ENCODE measurements around the gene WDR20.
"Not testable (repeated sequence)": the region's sequence is repeated elsewhere in the genome, so short reads cannot be mapped to it uniquely, and the experiment has no call there.

WDR20 gene

GRCh38 chr14:102134021-102134420 is 5.7 kb upstream of the WDR20 start:
- not testable (repeated sequence) for DNase-seq

DNA sequence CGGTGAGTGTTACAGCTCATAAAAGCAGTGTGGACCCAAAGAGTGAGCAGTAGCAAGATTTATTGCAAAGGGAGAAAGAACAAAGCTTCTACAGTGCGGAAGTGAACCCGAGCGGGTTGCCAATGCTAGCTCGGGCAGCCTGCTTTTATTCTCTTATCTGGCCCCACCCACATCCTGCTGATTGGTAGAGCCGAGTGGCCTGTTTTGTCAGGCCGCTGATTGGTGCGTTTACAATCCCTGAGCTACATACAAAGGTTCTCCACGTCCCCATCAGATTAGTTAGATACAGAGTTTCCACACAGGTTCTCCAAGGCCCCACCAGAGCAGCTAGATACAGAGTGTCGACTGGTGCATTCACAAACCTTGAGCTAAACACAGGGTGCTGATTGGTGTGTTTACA is 5.0 kb upstream of the WDR20 start:
- DNase-seq, result not testable (repeated sequence)

GRCh38 chr14:102135456-102135855 is 4.2 kb upstream of the WDR20 start:
- not testable (repeated sequence) for DNase-seq

DNA sequence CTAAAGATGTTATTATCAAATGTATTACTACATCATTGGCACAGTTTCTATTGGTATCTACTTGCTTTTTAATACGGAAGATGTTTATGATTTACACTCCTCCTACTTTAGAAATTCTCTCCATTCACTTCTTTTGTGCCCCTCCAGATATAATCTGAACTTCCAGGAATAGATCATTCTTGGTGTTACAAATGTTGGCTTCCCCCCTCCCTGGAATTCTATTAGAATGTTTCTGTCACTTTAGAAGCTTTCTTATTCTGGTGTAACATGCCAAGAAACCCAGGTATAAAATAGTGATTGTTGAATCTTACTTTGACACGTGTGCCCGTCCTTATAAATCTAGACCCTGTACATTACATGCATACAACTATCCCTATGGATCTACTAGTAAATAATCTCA is 1.2 kb upstream of the WDR20 start:
- no peak for DNase-seq

DNA sequence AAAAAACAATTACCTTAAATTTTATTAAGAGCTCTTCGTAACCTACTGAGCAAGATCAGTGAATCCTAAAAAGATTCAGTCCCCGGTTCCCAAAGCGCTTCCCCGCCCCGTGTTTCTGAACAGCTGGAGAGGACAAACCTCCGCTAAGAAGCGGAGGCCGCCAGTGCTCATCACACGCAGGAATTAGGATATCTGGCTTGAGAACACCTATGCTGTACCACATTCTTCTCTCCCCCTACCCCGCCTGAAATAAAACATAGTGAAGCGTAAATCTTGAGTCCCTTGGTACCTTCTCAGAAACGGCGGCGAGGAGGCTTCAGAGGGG is 774 bp upstream of the WDR20 start:
- no peak for DNase-seq

DNA sequence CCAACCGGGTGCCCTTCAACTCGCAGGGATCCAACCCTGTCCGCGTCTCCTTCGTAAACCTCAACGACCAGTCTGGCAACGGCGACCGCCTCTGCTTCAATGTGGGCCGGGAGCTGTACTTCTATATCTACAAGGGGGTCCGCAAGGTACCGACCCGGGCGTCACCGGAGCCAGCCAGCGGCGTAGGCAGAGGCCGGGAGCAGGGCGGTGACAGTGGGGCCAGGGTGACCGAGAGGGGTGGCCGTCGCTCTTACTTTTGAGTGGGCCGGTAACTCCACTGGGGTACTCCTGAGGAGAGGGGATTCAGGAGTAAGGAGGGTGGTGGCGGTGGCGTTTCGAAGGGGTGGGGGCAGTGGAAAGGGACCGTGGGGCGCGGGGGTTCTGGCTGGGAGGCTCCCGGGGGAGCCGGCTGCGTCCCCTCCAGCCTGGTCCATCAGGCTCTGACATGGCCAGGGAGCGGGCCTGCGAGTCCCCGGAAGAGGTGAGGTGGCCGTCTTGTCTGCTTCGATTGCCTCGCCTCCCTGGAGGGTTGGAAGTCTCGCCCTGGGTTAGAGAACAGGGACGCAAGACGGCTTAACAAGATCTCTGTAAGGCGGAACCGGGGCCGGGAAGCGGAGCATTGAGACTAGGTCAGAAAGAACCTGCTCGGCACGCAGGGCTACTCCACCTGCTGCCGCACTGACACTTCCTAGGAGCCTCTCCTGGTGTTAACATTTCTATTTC is 491 bp downstream of the WDR20 start:
- DNase-seq, result peak; percentile 38

GRCh38 chr14:102140750-102141145 is 1.1 kb downstream of the WDR20 start:
- no peak for DNase-seq

DNA sequence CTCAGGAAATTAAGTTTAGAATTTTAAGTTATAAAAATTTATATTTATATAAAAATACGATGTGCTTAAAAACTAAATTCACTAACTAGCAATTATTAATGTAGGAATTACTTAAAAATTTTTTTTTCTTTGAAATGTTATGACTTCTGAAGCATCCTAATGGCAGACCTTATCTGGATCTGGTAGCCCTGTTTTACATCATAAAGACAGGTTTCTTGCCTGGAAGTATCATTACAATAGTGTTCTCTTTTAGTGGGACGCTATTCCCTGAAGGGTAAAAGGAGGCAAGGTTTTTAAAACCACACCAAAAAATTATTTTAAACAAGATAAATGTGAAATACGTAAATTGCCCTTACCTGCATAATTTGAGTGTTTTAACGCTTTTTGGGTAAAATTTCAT is 2.1 kb downstream of the WDR20 start:
- DNase-seq, result no peak

- DNase-seq, result no peak
Measured at GRCh38 chr14:102144914-102145313, 5.2 kb downstream of the WDR20 start.

GRCh38 chr14:102145395-102145794 is 5.7 kb downstream of the WDR20 start:
- no peak for DNase-seq

GRCh38 chr14:102146423-102146822 is 6.7 kb downstream of the WDR20 start:
- DNase-seq, result no peak

DNA sequence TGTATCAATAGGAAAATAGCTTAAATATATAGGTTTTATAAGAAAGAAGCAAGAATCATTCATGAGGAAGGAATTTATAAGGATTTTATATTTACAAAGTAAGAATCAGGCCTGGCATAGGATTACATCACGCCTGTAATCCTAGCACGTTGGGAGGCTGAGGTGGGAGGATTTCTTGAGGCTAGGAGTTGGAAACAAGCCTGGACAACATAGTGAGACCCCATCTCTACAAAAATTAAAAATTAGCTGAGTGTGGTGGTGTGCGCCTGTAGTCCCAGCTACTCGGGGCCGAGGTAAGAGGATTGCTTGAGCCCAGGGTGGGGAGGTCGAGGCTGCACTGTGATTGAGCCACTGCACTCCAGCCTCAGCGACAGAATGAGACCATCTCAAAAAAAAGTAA is 10.4 kb downstream of the WDR20 start:
- no peak for DNase-seq

DNA sequence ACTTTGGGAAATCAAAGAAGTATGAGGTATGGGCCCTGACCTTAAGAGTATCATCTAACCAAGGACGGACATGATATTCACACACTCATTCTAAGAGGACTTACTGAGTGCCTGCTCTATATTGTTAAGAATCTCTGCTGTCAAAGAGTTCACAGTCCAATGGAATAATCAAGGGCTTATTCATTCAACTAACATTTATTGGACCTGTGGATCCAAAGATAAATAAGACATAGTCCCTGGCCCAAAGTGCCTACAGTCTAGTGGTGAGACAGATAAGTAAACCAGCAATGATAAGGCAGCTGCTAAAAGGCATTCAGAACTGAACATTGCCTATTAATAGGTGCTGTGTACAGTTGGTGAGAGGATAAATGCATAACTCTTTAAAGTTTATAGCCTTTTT is 11.0 kb downstream of the WDR20 start:
- no peak for DNase-seq

- DNase-seq, result not testable (repeated sequence)
Measured at GRCh38 chr14:102151411-102151810, 11.7 kb downstream of the WDR20 start.

- DNase-seq, result no peak
Measured at GRCh38 chr14:102154121-102154520, 14.4 kb downstream of the WDR20 start.

- DNase-seq, result no peak
Measured at GRCh38 chr14:102154821-102155549, 15.3 kb downstream of the WDR20 start.

DNA sequence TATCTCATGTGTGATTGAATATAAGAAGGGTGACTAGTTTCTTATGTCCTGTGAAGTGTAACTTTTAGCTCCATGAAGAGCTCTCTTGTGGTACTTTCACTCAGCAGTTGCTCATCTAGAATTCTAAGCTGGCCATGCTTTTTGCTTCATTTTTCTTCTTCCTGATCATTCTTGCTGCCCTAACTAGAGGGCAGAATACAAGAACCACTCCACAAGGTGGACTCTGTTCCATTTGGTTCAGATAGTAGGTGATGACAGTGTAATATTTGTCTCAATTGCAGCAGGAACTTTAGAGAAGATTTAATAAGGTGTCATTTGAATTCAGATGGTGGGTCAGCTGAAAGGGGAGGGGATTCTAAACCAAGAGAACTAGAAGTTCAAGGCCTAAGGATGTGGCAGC is 17.6 kb downstream of the WDR20 start:
- DNase-seq, result no peak

DNA sequence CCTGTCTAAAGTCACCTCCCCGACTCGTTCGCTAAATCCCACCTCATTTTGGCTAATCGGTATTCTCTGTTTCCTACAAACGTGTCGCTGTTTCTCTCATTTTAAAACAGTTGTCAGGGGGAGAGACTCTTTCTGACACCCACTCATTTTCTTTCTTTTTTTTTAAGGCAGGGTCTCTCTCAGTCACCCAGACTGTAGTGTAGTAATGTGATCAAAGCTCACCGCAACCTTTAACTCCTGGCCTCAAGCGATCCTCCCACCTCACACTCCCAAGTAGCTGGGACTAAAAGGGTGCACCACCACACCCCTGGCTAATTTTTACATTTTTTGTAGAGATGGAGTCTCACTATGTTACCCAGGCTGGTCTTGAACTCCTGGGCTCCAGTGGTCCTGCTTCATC is 19.1 kb downstream of the WDR20 start:
- no peak for DNase-seq

DNA sequence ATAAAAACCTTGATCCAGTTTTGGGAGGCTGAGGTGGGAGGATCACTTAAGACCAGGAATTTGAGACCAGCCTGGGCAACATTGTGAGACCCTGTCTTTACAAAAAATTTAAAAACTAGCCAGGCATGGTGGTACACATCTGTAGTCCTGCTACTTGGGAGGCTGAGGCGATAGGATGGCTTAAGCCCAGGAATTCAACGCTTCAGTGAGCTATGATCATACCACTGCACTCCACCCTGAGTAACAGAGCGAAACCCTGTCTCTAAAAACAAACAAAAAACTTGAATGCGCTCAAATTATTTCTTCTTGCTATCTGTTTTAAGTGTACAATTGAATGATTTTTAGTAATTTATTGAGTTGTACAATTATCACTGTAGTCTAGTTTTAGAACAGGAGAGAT is 20.1 kb downstream of the WDR20 start:
- DNase-seq, result no peak

GRCh38 chr14:102162487-102162886 is 22.8 kb downstream of the WDR20 start:
- no peak for DNase-seq

DNA sequence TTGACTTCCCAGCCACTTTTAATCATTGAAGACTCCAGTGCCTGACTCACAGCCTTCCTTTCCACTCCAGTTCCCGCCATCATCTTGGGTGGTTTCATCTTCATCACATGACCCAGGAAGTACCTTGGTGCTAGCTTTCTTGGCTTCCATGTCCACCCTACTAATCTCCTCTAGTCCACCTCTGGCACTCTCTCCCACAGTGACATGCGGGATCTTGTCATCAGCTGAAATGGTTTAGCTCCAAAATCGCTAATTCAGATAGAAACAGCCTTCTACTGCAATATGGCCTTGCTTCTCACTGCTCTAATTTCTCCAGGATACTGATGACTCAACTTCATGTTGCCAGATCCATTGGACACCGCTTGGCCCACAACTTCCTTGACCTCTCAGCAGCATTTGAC is 24.5 kb downstream of the WDR20 start:
- no peak for DNase-seq

- no peak for DNase-seq
Measured at GRCh38 chr14:102164965-102165364, 25.3 kb downstream of the WDR20 start.

GRCh38 chr14:102170061-102170460 is 30.4 kb downstream of the WDR20 start:
- no peak for DNase-seq

GRCh38 chr14:102171173-102172020 is 31.7 kb downstream of the WDR20 start:
- DNase-seq, result no peak

Data from stimulated activated CD4-positive, alpha-beta T cell treated with anti-CD3 and anti-CD28 coated beads, Interleukin-4, amount 100 ng/mL, for 24 hours (primary cell).